ENCODE results near the gene FDX1. TPM values are rescaled to one million over a fixed set of nuclear protein-coding genes. Genes with fewer than 3 reads are reported as not detected.

FDX1 gene
- total RNA-seq, 1 donor from 2014 or later, result 11.5 TPM

DNA sequence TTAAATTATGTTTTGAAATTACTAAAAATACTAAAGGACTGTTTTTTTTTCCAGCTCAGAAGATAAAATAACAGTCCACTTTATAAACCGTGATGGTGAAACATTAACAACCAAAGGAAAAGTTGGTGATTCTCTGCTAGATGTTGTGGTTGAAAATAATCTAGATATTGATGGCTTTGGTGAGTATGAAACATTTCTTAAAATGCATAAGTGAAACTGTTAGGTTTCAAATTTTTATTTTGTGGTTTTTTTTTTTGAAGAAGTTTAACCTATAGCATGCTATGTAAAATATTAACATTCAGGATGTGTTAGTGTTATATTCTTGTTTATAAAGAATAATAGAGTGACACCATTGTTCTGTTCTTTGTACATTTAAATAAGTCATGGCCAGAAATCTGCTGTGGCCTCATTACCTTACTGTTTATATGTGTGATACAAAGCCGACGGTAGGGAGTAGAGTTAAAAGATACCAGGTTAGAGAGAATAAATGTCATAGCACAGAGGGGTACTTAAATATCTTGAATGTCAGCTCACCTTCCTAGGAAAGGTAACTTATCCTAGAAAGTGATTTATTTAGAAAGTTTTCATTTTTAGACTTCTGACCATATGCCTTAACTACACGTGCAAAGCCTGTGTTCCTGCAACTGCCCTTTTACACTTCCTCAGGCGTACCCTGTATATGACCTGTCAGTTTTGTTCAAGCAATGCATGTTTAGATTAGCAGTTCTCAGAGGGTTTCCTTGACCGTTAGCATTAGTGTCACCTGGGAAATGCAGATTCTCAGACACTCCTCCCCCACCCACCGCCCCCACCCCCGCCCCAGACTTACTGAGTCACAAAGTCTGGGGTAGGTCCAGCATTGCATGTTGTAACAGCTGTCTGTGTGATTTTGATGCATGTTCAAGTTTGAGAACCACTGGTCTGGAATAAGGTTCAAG is 6.3 kb downstream of the FDX1 start:
- peak; percentile 26 for DNase-seq (ENCODE audit: low read depth)
- no peaks in the 10 kb centered on the region for H3K36me3 ChIP-seq (ENCODE audit: control insufficient read depth, insufficient read depth, low read length)

DNA sequence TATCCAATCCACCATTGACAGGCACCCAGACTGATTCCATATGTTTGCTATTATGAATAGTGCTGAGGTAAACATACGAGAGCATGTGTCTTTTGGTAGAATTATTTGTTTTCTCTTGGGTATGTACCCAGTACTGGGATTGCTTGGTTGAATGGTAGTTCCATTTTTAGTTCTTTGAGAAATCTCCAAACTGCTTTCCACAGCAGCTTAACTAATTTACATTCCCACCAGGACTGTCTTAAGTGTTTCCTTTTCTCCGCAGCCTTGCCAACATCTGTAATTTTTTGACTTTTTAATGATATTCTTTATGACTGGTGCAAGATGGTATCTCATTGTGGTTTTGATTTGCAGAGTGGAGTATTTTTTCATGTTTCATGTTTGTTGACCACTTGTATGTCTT is 8.3 kb downstream of the FDX1 start:
- no peak for DNase-seq (ENCODE audit: low read depth)
- TF ChIP-seq, protein P1, sequence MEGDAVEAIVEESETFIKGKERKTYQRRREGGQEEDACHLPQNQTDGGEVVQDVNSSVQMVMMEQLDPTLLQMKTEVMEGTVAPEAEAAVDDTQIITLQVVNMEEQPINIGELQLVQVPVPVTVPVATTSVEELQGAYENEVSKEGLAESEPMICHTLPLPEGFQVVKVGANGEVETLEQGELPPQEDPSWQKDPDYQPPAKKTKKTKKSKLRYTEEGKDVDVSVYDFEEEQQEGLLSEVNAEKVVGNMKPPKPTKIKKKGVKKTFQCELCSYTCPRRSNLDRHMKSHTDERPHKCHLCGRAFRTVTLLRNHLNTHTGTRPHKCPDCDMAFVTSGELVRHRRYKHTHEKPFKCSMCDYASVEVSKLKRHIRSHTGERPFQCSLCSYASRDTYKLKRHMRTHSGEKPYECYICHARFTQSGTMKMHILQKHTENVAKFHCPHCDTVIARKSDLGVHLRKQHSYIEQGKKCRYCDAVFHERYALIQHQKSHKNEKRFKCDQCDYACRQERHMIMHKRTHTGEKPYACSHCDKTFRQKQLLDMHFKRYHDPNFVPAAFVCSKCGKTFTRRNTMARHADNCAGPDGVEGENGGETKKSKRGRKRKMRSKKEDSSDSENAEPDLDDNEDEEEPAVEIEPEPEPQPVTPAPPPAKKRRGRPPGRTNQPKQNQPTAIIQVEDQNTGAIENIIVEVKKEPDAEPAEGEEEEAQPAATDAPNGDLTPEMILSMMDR (IDR thresholded peaks at IDR 0.05; ENCODE audit: insufficient read depth, low read length, poor library complexity, severe bottlenecking), result no peak
- Histone ChIP-seq H3K4me3 (ENCODE audit: low read depth, low read length) (no peak overlapping the region), H3K36me3 (ENCODE audit: control insufficient read depth, insufficient read depth, low read length) (no peaks in the 10 kb centered on the region), H3K27me3 (ENCODE audit: control insufficient read depth, insufficient read depth, low read length) (no peaks in the 10 kb centered on the region)

More for the DNA sequence above, 6.3 kb downstream of the FDX1 start:
- no peaks in the 10 kb centered on the region for H3K27me3 ChIP-seq (ENCODE audit: control insufficient read depth, insufficient read depth, low read length)
- no peak overlapping the region for H3K4me3 ChIP-seq (ENCODE audit: low read depth, low read length)
- TF ChIP-seq, protein P1 (IDR thresholded peaks at IDR 0.05; ENCODE audit: insufficient read depth, low read length, poor library complexity, severe bottlenecking), result no peak

DNA sequence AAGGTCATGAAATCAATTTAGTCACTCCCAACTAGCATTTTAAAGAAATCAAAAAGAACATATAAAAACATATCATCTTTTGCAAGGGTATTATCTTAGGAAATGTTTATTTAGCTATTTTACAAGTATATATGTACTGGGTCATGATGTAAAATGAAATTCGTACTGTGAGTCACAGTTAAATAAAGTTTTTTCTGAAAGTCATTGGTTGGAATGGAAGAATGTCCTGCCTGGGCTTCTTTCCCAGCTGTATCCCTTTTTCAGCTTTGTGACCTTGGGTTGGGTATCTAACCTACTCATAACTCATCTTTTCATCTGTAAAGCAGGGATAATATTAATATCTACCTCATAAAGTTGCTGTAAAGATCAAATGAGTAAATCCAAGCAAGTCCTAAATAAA is 15.7 kb downstream of the FDX1 start:
- DNase-seq (ENCODE audit: low read depth), result no peak
- TF ChIP-seq, protein P1 (IDR thresholded peaks at IDR 0.05; ENCODE audit: insufficient read depth, low read length, poor library complexity, severe bottlenecking), result no peak
- H3K36me3 ChIP-seq (ENCODE audit: control insufficient read depth, insufficient read depth, low read length), result no peaks in the 10 kb centered on the region
- no peaks in the 10 kb centered on the region for H3K27me3 ChIP-seq (ENCODE audit: control insufficient read depth, insufficient read depth, low read length)
- H3K4me3 ChIP-seq (ENCODE audit: low read depth, low read length), result no peak overlapping the region

DNA sequence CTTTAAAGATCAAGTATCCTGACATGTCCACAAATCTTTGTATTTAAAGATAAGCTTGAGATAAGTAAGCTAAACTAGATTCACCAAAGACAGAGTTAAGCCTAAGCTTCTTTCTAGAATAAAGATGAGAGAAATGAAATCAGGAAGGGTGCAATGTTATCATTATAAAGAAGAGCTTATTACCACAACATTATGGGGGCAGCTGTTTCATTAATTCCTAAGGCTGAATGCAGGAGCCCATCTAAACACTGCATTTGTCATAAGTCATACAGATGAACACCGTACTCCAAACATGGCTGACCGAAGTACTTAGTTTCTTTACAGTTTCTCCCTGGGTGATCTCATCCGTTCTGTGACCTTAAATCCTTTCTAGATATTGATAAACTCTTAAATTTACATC is 16.3 kb downstream of the FDX1 start:
- no peak for DNase-seq (ENCODE audit: low read depth)
- TF ChIP-seq, protein P1 (IDR thresholded peaks at IDR 0.05; ENCODE audit: insufficient read depth, low read length, poor library complexity, severe bottlenecking), result no peak

DNA sequence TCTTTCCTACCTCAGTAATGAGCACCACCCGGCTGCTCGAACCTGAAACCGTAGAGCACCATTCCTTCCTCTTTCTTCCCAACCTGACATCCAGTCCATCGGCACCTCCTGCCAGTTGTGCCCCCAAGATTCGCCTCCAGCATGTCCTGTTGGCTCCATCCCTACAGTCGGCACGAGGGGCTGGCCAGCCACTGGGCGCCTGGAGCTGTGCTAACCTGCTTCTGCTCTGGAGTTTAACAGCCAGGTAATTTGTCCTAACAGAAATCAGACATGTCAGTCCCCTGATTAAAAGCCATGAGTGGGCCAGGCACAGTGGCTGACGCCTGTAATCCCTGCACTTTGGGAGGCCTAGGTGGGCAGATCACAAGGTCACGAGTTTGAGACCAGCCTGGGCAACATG is 16.8 kb downstream of the FDX1 start:
- no peak for DNase-seq (ENCODE audit: low read depth)
- Histone ChIP-seq H3K27me3 (ENCODE audit: control insufficient read depth, insufficient read depth, low read length) (no peaks in the 10 kb centered on the region), H3K4me3 (ENCODE audit: low read depth, low read length) (no peak overlapping the region), H3K36me3 (ENCODE audit: control insufficient read depth, insufficient read depth, low read length) (no peaks in the 10 kb centered on the region)
- TF ChIP-seq, protein P1 (IDR thresholded peaks at IDR 0.05; ENCODE audit: insufficient read depth, low read length, poor library complexity, severe bottlenecking), result no peak

More for the DNA sequence above, 16.3 kb downstream of the FDX1 start:
- H3K4me3 ChIP-seq (ENCODE audit: low read depth, low read length), result no peak overlapping the region
- H3K27me3 ChIP-seq (ENCODE audit: control insufficient read depth, insufficient read depth, low read length), result no peaks in the 10 kb centered on the region
- no peaks in the 10 kb centered on the region for H3K36me3 ChIP-seq (ENCODE audit: control insufficient read depth, insufficient read depth, low read length)

Data from kidney epithelial cell (primary cell).